ENCODE results near the gene SPG7. TPM values are rescaled to one million over a fixed set of nuclear protein-coding genes. Genes with fewer than 3 reads are reported as not detected.
A peak's percentile ranks its signal among the peaks of the same experiment; 100 is the strongest.

Gene SPG7
- total RNA-seq, 1 experiment from 2014 or later: 141 TPM

DNA sequence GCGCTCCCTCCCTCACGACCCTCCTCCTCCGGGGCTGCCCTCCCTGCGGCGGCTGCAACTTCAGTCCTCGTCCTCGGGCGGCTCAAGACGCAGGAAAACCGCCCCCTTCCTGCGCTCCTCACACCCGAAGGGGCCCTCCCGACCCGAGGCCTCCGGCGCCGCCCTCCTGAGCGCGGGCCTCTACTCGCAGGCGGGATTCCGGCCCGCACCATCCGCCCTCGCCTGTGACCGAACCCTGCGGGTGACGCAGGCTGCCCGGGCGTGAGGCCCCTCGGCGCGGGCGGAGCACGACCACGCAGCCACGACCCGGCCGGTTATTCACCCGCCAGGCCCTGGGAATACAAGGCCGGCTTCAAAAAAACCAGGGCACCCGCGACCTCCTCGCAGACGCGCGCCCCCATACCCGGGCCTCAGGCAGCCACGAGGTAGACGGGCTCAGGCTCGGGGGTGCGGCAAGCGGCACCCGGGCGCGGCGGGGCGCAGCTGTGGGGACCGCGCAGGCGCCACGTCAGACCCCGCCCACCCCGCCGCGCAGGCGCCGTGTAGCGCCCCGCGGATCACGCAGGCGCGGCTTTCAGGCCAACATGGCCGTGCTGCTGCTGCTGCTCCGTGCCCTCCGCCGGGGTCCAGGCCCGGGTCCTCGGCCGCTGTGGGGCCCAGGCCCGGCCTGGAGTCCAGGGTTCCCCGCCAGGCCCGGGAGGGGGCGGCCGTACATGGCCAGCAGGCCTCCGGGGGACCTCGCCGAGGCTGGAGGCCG is at the start of gene SPG7 (continued):
- TF ChIP-seq, protein P1, sequence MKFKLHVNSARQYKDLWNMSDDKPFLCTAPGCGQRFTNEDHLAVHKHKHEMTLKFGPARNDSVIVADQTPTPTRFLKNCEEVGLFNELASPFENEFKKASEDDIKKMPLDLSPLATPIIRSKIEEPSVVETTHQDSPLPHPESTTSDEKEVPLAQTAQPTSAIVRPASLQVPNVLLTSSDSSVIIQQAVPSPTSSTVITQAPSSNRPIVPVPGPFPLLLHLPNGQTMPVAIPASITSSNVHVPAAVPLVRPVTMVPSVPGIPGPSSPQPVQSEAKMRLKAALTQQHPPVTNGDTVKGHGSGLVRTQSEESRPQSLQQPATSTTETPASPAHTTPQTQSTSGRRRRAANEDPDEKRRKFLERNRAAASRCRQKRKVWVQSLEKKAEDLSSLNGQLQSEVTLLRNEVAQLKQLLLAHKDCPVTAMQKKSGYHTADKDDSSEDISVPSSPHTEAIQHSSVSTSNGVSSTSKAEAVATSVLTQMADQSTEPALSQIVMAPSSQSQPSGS (CRISPR knock-in tag; IDR thresholded peaks at IDR 0.05; ENCODE audit: borderline replicate concordance, low read depth): no peak
- TF ChIP-seq ZBTB21 (CRISPR knock-in tag; IDR thresholded peaks at IDR 0.05; ENCODE audit: borderline replicate concordance) (0 out of 2 replicates have a peak, but pooled peaks have one; percentile 77), TP53 (CRISPR knock-in tag; IDR thresholded peaks at IDR 0.05) (peak; percentile 86; the same call in 1 of the 2 replicates), GRHL2 (CRISPR knock-in tag; IDR thresholded peaks at IDR 0.05; ENCODE audit: insufficient replicate concordance, severe bottlenecking) (no peak), CBFB (CRISPR knock-in tag; IDR thresholded peaks at IDR 0.05; ENCODE audit: low read depth) (0 out of 2 replicates have a peak, but pooled peaks have one; percentile 76), ZNF416 (CRISPR knock-in tag; IDR thresholded peaks at IDR 0.05) (0 out of 2 replicates have a peak, but pooled peaks have one; percentile 10), GABPB1 (CRISPR knock-in tag; IDR thresholded peaks at IDR 0.05) (peak; percentile 40; the same call in 1 of the 2 replicates), SOX15 (CRISPR knock-in tag; IDR thresholded peaks at IDR 0.05) (no peak), ESRRA (CRISPR knock-in tag; IDR thresholded peaks at IDR 0.05; ENCODE audit: borderline replicate concordance) (no peak), ZNF396 (CRISPR knock-in tag; IDR thresholded peaks at IDR 0.05; ENCODE audit: borderline replicate concordance) (no peak), MYBL2 (CRISPR knock-in tag; IDR thresholded peaks at IDR 0.05) (peak; percentile 71; the same call in 1 of the 2 replicates), JAZF1 (CRISPR knock-in tag; IDR thresholded peaks at IDR 0.05) (no peak)
- TF ChIP-seq, protein P2, sequence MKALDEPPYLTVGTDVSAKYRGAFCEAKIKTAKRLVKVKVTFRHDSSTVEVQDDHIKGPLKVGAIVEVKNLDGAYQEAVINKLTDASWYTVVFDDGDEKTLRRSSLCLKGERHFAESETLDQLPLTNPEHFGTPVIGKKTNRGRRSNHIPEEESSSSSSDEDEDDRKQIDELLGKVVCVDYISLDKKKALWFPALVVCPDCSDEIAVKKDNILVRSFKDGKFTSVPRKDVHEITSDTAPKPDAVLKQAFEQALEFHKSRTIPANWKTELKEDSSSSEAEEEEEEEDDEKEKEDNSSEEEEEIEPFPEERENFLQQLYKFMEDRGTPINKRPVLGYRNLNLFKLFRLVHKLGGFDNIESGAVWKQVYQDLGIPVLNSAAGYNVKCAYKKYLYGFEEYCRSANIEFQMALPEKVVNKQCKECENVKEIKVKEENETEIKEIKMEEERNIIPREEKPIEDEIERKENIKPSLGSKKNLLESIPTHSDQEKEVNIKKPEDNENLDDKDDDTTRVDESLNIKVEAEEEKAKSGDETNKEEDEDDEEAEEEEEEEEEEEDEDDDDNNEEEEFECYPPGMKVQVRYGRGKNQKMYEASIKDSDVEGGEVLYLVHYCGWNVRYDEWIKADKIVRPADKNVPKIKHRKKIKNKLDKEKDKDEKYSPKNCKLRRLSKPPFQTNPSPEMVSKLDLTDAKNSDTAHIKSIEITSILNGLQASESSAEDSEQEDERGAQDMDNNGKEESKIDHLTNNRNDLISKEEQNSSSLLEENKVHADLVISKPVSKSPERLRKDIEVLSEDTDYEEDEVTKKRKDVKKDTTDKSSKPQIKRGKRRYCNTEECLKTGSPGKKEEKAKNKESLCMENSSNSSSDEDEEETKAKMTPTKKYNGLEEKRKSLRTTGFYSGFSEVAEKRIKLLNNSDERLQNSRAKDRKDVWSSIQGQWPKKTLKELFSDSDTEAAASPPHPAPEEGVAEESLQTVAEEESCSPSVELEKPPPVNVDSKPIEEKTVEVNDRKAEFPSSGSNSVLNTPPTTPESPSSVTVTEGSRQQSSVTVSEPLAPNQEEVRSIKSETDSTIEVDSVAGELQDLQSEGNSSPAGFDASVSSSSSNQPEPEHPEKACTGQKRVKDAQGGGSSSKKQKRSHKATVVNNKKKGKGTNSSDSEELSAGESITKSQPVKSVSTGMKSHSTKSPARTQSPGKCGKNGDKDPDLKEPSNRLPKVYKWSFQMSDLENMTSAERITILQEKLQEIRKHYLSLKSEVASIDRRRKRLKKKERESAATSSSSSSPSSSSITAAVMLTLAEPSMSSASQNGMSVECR (CRISPR knock-in tag; IDR thresholded peaks at IDR 0.05; ENCODE audit: borderline replicate concordance): peak; percentile 44; the same call in 1 of the 2 replicates
- TF ChIP-seq, protein P3, sequence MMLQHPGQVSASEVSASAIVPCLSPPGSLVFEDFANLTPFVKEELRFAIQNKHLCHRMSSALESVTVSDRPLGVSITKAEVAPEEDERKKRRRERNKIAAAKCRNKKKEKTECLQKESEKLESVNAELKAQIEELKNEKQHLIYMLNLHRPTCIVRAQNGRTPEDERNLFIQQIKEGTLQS (CRISPR knock-in tag; conservative IDR thresholded peaks at IDR 0.05): no peak
- TF ChIP-seq, protein P4, sequence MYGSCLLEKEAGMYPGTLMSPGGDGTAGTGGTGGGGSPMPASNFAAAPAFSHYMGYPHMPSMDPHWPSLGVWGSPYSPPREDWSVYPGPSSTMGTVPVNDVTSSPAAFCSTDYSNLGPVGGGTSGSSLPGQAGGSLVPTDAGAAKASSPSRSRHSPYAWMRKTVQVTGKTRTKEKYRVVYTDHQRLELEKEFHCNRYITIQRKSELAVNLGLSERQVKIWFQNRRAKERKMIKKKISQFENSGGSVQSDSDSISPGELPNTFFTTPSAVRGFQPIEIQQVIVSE (CRISPR knock-in tag; IDR thresholded peaks at IDR 0.05; ENCODE audit: borderline replicate concordance): no peak
- TF ChIP-seq, protein P5, sequence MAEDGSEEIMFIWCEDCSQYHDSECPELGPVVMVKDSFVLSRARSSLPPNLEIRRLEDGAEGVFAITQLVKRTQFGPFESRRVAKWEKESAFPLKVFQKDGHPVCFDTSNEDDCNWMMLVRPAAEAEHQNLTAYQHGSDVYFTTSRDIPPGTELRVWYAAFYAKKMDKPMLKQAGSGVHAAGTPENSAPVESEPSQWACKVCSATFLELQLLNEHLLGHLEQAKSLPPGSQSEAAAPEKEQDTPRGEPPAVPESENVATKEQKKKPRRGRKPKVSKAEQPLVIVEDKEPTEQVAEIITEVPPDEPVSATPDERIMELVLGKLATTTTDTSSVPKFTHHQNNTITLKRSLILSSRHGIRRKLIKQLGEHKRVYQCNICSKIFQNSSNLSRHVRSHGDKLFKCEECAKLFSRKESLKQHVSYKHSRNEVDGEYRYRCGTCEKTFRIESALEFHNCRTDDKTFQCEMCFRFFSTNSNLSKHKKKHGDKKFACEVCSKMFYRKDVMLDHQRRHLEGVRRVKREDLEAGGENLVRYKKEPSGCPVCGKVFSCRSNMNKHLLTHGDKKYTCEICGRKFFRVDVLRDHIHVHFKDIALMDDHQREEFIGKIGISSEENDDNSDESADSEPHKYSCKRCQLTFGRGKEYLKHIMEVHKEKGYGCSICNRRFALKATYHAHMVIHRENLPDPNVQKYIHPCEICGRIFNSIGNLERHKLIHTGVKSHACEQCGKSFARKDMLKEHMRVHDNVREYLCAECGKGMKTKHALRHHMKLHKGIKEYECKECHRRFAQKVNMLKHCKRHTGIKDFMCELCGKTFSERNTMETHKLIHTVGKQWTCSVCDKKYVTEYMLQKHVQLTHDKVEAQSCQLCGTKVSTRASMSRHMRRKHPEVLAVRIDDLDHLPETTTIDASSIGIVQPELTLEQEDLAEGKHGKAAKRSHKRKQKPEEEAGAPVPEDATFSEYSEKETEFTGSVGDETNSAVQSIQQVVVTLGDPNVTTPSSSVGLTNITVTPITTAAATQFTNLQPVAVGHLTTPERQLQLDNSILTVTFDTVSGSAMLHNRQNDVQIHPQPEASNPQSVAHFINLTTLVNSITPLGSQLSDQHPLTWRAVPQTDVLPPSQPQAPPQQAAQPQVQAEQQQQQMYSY (CRISPR knock-in tag; IDR thresholded peaks at IDR 0.05): peak; percentile 25; the same call in 1 of the 2 replicates
- TF ChIP-seq, protein P6, sequence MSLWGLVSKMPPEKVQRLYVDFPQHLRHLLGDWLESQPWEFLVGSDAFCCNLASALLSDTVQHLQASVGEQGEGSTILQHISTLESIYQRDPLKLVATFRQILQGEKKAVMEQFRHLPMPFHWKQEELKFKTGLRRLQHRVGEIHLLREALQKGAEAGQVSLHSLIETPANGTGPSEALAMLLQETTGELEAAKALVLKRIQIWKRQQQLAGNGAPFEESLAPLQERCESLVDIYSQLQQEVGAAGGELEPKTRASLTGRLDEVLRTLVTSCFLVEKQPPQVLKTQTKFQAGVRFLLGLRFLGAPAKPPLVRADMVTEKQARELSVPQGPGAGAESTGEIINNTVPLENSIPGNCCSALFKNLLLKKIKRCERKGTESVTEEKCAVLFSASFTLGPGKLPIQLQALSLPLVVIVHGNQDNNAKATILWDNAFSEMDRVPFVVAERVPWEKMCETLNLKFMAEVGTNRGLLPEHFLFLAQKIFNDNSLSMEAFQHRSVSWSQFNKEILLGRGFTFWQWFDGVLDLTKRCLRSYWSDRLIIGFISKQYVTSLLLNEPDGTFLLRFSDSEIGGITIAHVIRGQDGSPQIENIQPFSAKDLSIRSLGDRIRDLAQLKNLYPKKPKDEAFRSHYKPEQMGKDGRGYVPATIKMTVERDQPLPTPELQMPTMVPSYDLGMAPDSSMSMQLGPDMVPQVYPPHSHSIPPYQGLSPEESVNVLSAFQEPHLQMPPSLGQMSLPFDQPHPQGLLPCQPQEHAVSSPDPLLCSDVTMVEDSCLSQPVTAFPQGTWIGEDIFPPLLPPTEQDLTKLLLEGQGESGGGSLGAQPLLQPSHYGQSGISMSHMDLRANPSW (CRISPR knock-in tag; conservative IDR thresholded peaks at IDR 0.05; ENCODE audit: low read depth): no peak; the same call in 1 of the 2 replicates
- TF ChIP-seq, protein P7, sequence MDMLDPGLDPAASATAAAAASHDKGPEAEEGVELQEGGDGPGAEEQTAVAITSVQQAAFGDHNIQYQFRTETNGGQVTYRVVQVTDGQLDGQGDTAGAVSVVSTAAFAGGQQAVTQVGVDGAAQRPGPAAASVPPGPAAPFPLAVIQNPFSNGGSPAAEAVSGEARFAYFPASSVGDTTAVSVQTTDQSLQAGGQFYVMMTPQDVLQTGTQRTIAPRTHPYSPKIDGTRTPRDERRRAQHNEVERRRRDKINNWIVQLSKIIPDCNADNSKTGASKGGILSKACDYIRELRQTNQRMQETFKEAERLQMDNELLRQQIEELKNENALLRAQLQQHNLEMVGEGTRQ (CRISPR knock-in tag; IDR thresholded peaks at IDR 0.05): peak; percentile 48
- TF ChIP-seq, protein P8, sequence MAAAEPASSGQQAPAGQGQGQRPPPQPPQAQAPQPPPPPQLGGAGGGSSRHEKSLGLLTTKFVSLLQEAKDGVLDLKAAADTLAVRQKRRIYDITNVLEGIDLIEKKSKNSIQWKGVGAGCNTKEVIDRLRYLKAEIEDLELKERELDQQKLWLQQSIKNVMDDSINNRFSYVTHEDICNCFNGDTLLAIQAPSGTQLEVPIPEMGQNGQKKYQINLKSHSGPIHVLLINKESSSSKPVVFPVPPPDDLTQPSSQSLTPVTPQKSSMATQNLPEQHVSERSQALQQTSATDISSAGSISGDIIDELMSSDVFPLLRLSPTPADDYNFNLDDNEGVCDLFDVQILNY (CRISPR knock-in tag; IDR thresholded peaks at IDR 0.05): peak; percentile 49; the same call in 1 of the 2 replicates
- TF ChIP-seq, protein P9, sequence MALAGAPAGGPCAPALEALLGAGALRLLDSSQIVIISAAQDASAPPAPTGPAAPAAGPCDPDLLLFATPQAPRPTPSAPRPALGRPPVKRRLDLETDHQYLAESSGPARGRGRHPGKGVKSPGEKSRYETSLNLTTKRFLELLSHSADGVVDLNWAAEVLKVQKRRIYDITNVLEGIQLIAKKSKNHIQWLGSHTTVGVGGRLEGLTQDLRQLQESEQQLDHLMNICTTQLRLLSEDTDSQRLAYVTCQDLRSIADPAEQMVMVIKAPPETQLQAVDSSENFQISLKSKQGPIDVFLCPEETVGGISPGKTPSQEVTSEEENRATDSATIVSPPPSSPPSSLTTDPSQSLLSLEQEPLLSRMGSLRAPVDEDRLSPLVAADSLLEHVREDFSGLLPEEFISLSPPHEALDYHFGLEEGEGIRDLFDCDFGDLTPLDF (CRISPR knock-in tag; IDR thresholded peaks at IDR 0.05): no peak

Measured in WTC11 (cell line).